H1 (cell line): ENCODE results near the gene RPRML. TPM values are rescaled to one million over a fixed set of nuclear protein-coding genes. Genes with fewer than 3 reads are reported as not detected.

Experiments
- BACH1 ChIP-seq: IDR thresholded peaks from 2 replicates; pipeline ENCODE4 v1.6.1; 2012; ENCODE audit warnings: low read length, improper control_type of control experiment
- CBX8 ChIP-seq: fragments of 300-800, 300-1000 bp; sonication (generic); IDR thresholded peaks from 2 replicates; pipeline ENCODE4 v1.7.1; 2016; ENCODE audit warnings: low read depth, low read length, borderline replicate concordance
- MAFK ChIP-seq: IDR thresholded peaks from 2 replicates; pipeline ENCODE4 v1.6.1; 2012; ENCODE audit warnings: low read depth, mild to moderate bottlenecking, improper control_type of control experiment, low read length
- SRF ChIP-seq: IDR thresholded peaks from 2 replicates; pipeline ENCODE4 v1.6.1; 2011; ENCODE audit warnings: mild to moderate bottlenecking, low read depth, low read length, moderate library complexity
- polyA plus RNA-seq, 7 experiments: library from polyadenylated mRNA; depleted of rRNA in 3 of 7; stranded (reverse) in 5 of 7; unstranded in 2 of 7; fragments of >200 nt in 5 of 7; fragments of 200-250 nt in 2 of 7; gene quantifications; 1 replicate in 5 of 7; 2 replicates in 1 of 7; 4 replicates in 1 of 7; pipeline versions ENCODE4 v1.2.1 to v1.2.3, GENCODE V29; 2011 to 2013; ENCODE audit warnings: missing spikeins in 2 of 7, mixed read lengths in 2 of 7
- total RNA-seq: library from RNA; stranded (reverse); fragmentation: NEBNext Ultra II Directional; extraction: Animal tissue kit (Norgen Biotek cat#: 25700); gene quantifications from 2 replicates; pipeline ENCODE4 v1.2.1, GENCODE V29; 2021
- TF ChIP-seq, protein P1 (sequence below): IDR thresholded peaks from 2 replicates; pipeline ENCODE4 v1.6.1; 2012; ENCODE audit warnings: inconsistent platforms

RPRML gene
- total and polyA plus RNA-seq, 2 of the 8 experiments (the other 6 are each of a cell fraction or from before 2014, with no cell fraction given) = 3.5 to 5.5 TPM

DNA sequence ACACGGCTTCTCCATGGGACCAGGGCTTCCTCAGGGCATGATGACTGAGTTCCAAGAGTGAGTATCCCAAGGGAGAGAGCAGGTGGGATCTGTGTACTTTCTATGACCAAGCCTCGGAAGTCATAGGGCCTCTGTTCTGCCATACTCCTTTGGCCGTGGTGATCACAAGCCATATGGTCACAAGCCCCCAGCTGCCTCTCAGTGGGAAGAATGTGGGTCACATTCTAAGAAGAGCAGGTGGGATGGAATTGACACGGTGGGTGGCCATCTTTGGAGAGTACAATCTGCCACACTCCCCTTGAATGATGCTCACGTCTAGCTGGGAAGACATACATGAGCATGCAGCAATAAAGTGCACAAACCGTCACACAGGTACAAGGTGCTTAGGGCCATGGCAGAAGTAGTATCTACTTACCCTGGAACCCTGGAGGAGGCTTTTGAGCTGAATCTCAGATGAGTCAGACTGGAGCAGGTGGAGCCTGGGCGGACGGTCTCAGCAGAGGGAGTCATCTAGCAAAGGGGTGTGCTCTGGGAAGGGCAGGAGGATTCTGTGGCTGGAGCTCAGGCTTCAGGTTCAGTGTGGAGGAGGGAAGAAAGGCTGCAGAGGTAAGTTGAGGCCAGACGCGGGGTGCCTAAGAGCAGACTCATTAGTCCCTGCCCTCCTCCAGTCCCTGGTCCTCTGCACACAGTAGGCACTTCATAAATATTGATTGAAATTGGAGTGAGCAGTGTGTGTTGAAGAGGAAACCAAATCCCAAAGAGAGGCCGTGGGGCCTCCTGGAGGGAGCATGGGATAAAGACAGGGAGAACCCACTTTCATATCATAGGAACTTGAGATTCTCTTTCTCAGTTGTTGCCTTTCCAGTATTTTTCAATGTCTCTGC lies 29.5 kb downstream of the RPRML start (continued):
- no peak for TF ChIP-seq MAFK
- TF ChIP-seq SRF = no peak
- TF ChIP-seq, protein P1, sequence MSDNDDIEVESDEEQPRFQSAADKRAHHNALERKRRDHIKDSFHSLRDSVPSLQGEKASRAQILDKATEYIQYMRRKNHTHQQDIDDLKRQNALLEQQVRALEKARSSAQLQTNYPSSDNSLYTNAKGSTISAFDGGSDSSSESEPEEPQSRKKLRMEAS = no peak
- no peak for TF ChIP-seq BACH1
- no peak for TF ChIP-seq CBX8
